Skeletal muscle tissue (tissue), 4 donors: Measurements from ENCODE around the gene MSI2. TPM values are rescaled to one million over a fixed set of nuclear protein-coding genes. Genes with fewer than 3 reads are reported as not detected.

ENCODE experiments used
- H3K27ac ChIP-seq: one replicate; pipeline ENCODE4 v1.7.0; 2013; ENCODE audit warnings: mild to moderate bottlenecking, low read depth, low read length, inconsistent platforms
- H3K27me3 ChIP-seq, 3 donors: one replicate each; pipeline ENCODE4 v1.7.0; 2013; ENCODE audit warnings: low read length in 3 of 3; ENCODE audit not compliant: control insufficient read depth in 3 of 3, insufficient read depth in 3 of 3
- H3K36me3 ChIP-seq, 3 donors: one replicate each; pipeline ENCODE4 v1.7.0; 2013; ENCODE audit warnings: low read length in 3 of 3; ENCODE audit not compliant: control insufficient read depth in 3 of 3, insufficient read depth in 3 of 3
- H3K4me1 ChIP-seq, 3 donors: one replicate each; pipeline ENCODE4 v1.7.0; 2013; ENCODE audit warnings: low read length in 3 of 3, mild to moderate bottlenecking in 3 of 3; ENCODE audit not compliant: control insufficient read depth in 3 of 3, insufficient read depth in 3 of 3
- H3K4me3 ChIP-seq, 3 donors: one replicate each; pipeline ENCODE4 v1.7.0; 2013; ENCODE audit warnings: low read length in 3 of 3
- H3K9ac ChIP-seq, 3 donors: one replicate each; pipeline ENCODE4 v1.7.0; 2013; ENCODE audit warnings: low read length in 3 of 3, mild to moderate bottlenecking in 3 of 3, moderate library complexity in 2 of 3, low read depth in 1 of 3
- H3K9me3 ChIP-seq, 3 donors: one replicate each; pipeline ENCODE4 v1.7.0; 2013; ENCODE audit warnings: low read length in 3 of 3; ENCODE audit not compliant: control insufficient read depth in 3 of 3
- total RNA-seq: library from RNA; depleted of rRNA; stranded (reverse); fragments of >200 nt; gene quantifications from one replicate; pipeline ENCODE4 v1.2.3, GENCODE V29; 2014
- donor health status: Osteomylitis.

The MSI2 gene
- total RNA-seq, 1 donor from 2014 or later, result 20.4 TPM

DNA sequence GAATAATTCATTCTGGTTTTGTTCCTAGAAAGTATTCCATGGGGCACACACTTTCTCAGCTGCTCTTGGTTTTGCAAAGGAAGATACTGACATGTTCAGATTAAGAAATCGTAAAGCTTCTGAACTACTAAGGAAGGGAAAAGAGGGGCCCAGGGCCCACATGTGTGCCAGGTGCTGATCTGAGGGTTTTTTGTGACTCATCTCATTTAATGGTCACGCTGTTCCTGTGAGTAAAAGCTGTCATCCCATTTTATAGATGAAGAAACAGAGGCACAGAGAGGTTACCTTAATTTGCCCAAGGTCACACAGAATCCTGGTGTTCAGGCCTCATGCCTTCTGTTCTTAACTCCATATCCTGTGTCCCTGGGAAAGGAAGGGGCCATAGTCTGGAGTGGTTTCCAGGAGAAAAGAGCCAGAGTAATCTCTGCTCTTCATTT, 113.2 kb downstream of the MSI2 start:
- no peak overlapping the region for H3K9ac ChIP-seq

DNA sequence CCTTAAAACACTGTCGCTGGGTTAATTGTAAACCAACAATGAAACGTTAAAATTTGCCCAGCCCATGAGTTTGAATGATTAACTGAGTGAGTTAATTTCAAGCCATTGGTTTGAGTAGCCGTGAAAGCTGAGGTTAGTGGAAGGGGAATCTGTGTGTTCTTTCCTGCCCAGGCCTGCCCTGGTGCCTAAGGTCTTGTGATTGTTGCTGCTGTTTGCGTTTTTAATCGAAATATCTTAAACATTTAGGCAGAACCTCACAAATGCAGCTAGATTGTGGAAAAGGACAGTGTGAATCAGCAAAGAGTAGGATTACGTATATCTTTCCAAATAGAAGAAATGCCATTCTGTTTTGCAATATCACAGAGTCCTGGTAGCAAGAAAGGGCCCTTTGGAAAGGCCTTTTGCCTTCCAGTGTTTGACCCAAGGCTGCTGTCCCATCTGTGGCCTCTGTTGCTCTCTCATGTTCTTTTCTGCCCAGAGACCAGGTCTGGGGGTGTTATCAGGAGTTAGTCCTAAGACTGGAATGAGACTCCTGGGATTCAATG, 113.8 kb downstream of the MSI2 start:
- no peak overlapping the region for H3K9ac ChIP-seq
- H3K36me3 ChIP-seq, result no peaks in the 10 kb centered on the region
- H3K27ac ChIP-seq, result peak overlapping the region; percentile 32
- H3K27me3 ChIP-seq, result no peaks in the 10 kb centered on the region
- H3K9me3 ChIP-seq, result peaks cover 0 to 6% (median 3%) of the 10 kb centered on the region in 3 donors
- peaks cover 39 to 58% (median 52%) of the 10 kb centered on the region in 3 donors for H3K4me1 ChIP-seq
- peak overlapping the region in 1 of 3 donors; percentile 15 for H3K4me3 ChIP-seq

More for the DNA sequence above, 113.2 kb downstream of the MSI2 start:
- H3K4me3 ChIP-seq, result no peak overlapping the region
- H3K27ac ChIP-seq, result peak overlapping the region; percentile 32
- peaks cover 0 to 6% (median 3%) of the 10 kb centered on the region in 3 donors for H3K9me3 ChIP-seq
- H3K27me3 ChIP-seq, result no peaks in the 10 kb centered on the region
- H3K4me1 ChIP-seq, result peaks cover 37 to 55% (median 49%) of the 10 kb centered on the region in 3 donors
- no peaks in the 10 kb centered on the region for H3K36me3 ChIP-seq

DNA sequence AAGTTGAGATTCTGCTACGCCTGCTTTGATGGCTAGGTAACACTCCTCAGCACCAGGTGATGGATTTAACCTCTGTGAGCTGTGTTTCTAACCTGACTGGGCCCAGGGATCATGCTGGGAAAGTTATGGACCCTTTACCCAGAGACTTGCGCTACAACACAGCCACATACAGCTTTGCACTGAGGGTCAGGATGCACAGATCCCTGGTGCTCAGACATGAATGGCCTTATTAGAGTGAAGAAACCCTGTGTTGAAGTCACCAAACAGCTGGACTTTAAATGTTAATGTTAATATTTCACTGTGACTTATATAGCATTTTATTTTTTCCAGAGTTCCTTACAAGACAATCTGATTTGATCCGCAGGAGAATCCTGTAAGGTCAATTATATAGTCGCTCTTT, 114.3 kb downstream of the MSI2 start:
- H3K36me3 ChIP-seq, result no peaks in the 10 kb centered on the region
- H3K4me1 ChIP-seq, result peaks cover 44 to 58% (median 52%) of the 10 kb centered on the region in 3 donors

DNA sequence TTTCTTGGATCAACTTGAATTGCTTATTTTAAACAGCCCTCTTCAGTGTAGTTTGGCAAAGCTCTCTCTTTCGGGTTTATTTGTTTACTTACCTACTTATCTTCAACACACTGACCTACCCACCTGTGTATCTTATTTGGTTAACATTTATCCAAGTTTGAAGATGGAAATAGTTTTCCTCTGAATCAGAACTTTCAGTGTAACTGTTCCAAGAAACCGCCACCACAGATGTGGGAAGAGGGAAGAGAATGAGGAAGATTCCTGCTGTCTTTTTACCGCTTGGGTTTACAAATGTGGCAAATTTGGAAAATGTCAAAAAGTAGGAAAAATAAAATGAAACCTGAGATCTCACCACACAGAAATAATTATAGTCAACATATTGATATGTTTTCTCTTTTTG, 115.8 kb downstream of the MSI2 start:
- Histone ChIP-seq H3K4me3 (no peak overlapping the region), H3K4me1 (peaks cover 36 to 54% (median 45%) of the 10 kb centered on the region in 3 donors), H3K27ac (no peak overlapping the region), H3K9ac (no peak overlapping the region), H3K9me3 (peaks cover 0 to 6% (median 3%) of the 10 kb centered on the region in 3 donors), H3K27me3 (no peaks in the 10 kb centered on the region), H3K36me3 (no peaks in the 10 kb centered on the region)

More for the DNA sequence above, 114.3 kb downstream of the MSI2 start:
- no peaks in the 10 kb centered on the region for H3K27me3 ChIP-seq
- peak overlapping the region; percentile 32 for H3K27ac ChIP-seq
- H3K4me3 ChIP-seq, result no peak overlapping the region
- H3K9me3 ChIP-seq, result peaks cover 0 to 6% (median 3%) of the 10 kb centered on the region in 3 donors
- no peak overlapping the region for H3K9ac ChIP-seq

DNA sequence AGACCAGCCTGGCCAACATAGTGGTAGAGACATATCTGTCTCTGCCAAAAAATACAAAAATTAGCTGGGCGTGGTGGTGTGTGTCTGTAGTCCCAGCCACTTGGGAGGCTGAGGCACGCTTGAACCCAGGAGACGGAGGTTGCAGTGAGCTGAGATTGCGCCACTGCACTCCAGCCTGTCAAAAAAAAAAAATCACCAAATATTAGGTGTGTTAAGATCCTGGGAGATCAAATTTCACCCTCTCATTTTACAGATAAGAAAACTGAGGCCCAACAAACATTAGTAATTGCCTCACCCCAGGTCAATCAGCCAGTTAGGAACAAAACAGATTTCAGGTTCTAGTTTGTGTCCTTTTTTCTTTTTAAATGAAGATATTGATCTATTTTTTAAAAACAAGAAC, 116.7 kb downstream of the MSI2 start:
- Histone ChIP-seq H3K9ac (no peak overlapping the region), H3K36me3 (no peaks in the 10 kb centered on the region), H3K4me3 (no peak overlapping the region), H3K9me3 (peaks cover 0 to 6% (median 3%) of the 10 kb centered on the region in 3 donors), H3K27me3 (no peaks in the 10 kb centered on the region), H3K4me1 (peaks cover 33 to 52% (median 38%) of the 10 kb centered on the region in 3 donors), H3K27ac (no peak overlapping the region)

DNA sequence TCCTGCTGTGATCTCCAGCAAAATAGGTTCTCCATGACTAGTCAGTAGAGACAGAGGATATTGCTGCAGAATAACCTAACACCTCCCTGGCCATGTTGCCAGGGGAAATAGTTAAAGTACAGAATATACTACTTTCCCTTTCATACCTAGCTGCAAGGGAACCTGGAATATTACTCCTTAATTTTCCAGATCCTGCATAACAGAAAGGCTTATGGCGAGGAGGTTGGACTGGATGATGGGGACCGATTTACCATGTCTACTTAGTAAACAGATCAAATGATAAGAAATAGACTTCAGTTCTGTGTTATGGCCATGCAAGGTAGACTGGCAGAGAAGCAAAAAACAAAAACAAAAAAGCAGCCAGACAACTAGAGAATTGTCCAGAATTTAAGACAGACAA, 117.4 kb downstream of the MSI2 start:
- Histone ChIP-seq H3K27ac (no peak overlapping the region), H3K36me3 (no peaks in the 10 kb centered on the region), H3K4me3 (no peak overlapping the region), H3K27me3 (no peaks in the 10 kb centered on the region), H3K9ac (no peak overlapping the region), H3K4me1 (peaks cover 35 to 49% (median 40%) of the 10 kb centered on the region in 3 donors), H3K9me3 (peaks cover 0 to 6% (median 3%) of the 10 kb centered on the region in 3 donors)

DNA sequence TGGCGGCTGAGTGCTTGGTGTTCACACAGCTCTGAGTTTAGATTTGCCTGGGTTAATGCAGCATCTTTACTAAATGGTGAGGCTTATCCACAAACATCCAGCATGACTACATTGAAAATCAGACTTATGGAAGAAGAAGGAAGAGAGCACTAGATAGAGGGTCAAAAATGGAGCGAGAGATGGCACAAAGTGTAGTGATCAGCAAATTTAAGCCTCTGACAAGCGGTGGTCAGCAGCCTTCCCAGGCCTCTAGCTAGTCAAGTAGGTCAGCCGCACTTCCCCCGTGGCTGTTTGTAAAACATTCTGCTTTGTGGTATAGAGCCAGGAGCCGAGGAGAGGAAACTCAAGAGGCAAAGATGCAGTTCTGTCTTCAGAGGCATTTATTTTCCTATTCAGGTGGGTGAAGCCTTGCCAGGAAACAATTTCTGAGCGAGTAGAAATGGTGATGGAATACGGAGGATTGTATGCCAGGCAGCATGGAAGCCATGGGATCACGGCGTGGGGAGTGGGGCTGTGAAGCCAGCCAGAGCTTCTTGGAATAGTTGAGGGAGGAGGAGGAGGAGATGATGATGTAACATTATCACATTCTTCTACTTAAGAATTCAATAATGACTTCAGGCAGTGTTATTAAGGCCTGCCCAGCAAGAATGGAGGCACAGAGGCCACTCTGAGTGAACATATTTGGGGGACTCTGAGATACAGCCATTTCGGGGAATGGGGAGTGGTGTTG, 118.9 kb downstream of the MSI2 start:
- Histone ChIP-seq H3K4me3 (no peak overlapping the region), H3K4me1 (peaks cover 25 to 47% (median 40%) of the 10 kb centered on the region in 3 donors), H3K36me3 (no peaks in the 10 kb centered on the region), H3K27ac (no peak overlapping the region), H3K9ac (peak overlapping the region in 1 of 3 donors; percentile 44), H3K27me3 (no peaks in the 10 kb centered on the region), H3K9me3 (peaks cover 0 to 6% (median 3%) of the 10 kb centered on the region in 3 donors)

DNA sequence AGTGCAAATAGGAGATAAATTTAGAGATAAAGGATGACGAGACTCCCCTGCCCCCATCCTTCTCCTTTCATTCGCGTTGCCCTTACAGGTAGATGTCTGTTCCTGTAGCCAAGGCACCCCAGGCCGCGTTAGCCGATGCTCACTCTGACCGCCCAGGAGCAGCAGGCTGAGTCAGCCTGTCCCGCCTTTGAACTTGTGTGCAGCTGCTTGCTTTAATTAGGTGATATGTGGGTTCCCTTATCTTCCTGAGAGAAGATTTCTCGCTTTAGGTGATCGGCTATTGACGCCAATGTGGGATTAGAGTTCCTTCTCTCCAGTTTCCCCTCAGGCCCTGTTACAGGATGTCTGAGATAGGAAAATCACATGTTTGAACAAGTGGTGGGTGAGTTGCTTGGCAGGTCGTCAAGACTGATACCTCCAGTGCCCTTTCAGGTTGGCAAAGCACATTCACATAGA, 119.5 kb downstream of the MSI2 start:
- Histone ChIP-seq H3K9ac (no peak overlapping the region), H3K36me3 (no peaks in the 10 kb centered on the region), H3K4me3 (no peak overlapping the region), H3K27ac (peak overlapping the region; percentile 10), H3K4me1 (peaks cover 22 to 43% (median 39%) of the 10 kb centered on the region in 3 donors), H3K9me3 (peaks cover 0 to 6% (median 3%) of the 10 kb centered on the region in 3 donors), H3K27me3 (no peaks in the 10 kb centered on the region)

DNA sequence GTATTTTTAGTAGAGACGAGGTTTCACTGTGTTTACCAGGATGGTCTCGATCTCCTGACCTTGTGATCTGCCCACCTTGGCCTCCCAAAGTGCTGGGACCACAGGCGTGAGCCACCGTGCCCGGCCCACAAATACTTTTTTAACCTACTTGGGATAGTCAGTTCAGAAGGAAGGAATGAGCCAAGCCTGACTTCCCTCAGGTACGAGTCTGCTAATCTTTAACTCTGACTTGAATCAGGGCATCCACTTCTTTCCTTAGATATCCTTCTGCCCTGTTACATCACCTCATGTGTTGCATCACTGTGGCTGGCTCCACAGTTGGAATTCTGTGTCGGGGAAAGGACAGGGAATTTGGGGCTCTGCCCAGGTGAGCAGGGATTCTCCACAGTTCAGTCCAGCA, 120.8 kb downstream of the MSI2 start:
- Histone ChIP-seq H3K36me3 (no peaks in the 10 kb centered on the region), H3K4me1 (peaks cover 22 to 43% (median 39%) of the 10 kb centered on the region in 3 donors), H3K4me3 (no peak overlapping the region), H3K9me3 (peaks cover 0 to 6% (median 3%) of the 10 kb centered on the region in 3 donors), H3K27me3 (no peaks in the 10 kb centered on the region), H3K27ac (no peak overlapping the region), H3K9ac (no peak overlapping the region)
